ENCODE data around the gene FMNL1.

DNA sequence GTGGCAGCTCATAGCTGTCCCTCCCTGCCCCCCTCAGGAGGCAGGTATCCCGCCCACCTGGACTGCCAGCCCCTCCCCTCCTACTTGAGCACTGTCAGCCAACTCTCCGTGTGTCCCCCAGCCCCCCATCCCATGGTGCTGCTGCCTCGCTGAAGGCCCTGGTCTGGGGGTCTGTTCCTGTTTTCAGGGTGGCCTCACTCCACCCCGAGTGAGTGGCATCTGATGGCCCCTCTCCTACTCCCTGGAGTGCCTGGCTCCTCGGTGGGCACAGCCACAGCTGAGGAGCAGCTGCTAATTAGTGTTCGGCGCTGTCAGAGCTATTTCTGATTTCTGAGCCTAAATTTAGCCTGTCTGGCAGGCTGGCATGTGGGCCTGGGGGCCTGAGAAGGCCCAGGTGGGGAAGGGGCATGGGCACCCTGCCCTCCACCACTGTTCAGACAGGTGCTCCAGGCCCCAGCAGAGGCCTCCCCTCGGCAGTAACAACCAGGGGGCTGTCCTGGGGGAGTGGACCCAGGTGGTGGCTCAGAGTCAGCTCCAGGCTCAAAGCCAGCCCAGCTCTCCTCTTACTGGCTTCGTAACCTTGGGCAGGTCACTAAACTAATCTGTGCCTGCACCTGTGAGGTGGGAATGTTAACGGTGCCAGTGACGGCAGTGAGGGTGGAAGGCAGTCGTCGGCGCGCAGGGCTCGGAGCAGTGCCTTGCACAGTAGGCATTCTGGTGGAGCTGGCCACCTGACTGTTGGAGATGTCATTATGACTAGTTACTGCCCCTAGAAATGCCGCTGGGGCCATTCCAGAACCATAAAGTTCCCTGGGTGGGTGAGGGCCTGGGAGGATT lies 6.5 kb downstream of the FMNL1 start:
- TF ChIP-seq, protein P1, sequence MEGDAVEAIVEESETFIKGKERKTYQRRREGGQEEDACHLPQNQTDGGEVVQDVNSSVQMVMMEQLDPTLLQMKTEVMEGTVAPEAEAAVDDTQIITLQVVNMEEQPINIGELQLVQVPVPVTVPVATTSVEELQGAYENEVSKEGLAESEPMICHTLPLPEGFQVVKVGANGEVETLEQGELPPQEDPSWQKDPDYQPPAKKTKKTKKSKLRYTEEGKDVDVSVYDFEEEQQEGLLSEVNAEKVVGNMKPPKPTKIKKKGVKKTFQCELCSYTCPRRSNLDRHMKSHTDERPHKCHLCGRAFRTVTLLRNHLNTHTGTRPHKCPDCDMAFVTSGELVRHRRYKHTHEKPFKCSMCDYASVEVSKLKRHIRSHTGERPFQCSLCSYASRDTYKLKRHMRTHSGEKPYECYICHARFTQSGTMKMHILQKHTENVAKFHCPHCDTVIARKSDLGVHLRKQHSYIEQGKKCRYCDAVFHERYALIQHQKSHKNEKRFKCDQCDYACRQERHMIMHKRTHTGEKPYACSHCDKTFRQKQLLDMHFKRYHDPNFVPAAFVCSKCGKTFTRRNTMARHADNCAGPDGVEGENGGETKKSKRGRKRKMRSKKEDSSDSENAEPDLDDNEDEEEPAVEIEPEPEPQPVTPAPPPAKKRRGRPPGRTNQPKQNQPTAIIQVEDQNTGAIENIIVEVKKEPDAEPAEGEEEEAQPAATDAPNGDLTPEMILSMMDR (IDR thresholded peaks at IDR 0.05 in 4 of 5, conservative IDR thresholded peaks at IDR 0.05 in 1 of 5), result no peak
- no peak for TF ChIP-seq POLR2A (IDR thresholded peaks at IDR 0.05)
